ENCODE data around the gene HAUS8. TPM values are rescaled to one million over a fixed set of nuclear protein-coding genes. Genes with fewer than 3 reads are reported as not detected.

HAUS8 gene
- total and polyA plus RNA-seq, 9 of the 15 experiments (the other 6 are each of a cell fraction or from before 2014, with no cell fraction given) = 20.5 to 53.2 (median 36.0) TPM

Other genes with a start within 250 kb of the HAUS8 start
Only the 7 nearest of the 13 such genes appear.
- 23.4 and 29.5 TPM in 2 replicates for gene F2RL3, start 186.5 kb downstream of the HAUS8 start, total RNA-seq (2014; rRNA removed)
- 10.7 and 11.0 TPM in 2 replicates for gene F2RL3, start 186.5 kb downstream of the HAUS8 start, total RNA-seq (2014; rRNA removed; fragmentation: Illumina TruSeq; extraction: Trizol)
- 11.9 and 12.1 TPM in 2 replicates for gene F2RL3, start 186.5 kb downstream of the HAUS8 start, total RNA-seq (2015; rRNA removed; fragmentation: Illumina TruSeq; extraction: Trizol)
- 27.6 and 29.0 TPM in 2 replicates for gene F2RL3, start 186.5 kb downstream of the HAUS8 start, total RNA-seq (2021)
- 7.2 and 9.9 TPM in 2 replicates for gene F2RL3, start 186.5 kb downstream of the HAUS8 start, polyA plus RNA-seq (2011; rRNA removed)
- gene F2RL3, start 186.5 kb downstream of the HAUS8 start, polyA plus RNA-seq (2014; fragmentation: Illumina TruSeq; extraction: Trizol) = 12.3 and 13.4 TPM in 2 replicates
- 1 to 10 TPM; 1.4 to 5.0 TPM for gene F2RL3, start 186.5 kb downstream of the HAUS8 start, polyA plus RNA-seq (2014; fragmentation: Nextera tagmentation; extraction: Ambion mirVana)
- 20.9 and 22.0 TPM in 2 replicates for gene F2RL3, start 186.5 kb downstream of the HAUS8 start, polyA plus RNA-seq (2014; rRNA removed)
- 1.3 and 2.1 TPM in 2 replicates for gene CPAMD8, start 48.6 kb downstream of the HAUS8 start, total RNA-seq (2014; rRNA removed)
- 0.29 and 0.69 TPM in 2 replicates for gene CPAMD8, start 48.6 kb downstream of the HAUS8 start, total RNA-seq (2014; rRNA removed; fragmentation: Illumina TruSeq; extraction: Trizol)
- 0.62 and 0.64 TPM in 2 replicates for gene CPAMD8, start 48.6 kb downstream of the HAUS8 start, total RNA-seq (2015; rRNA removed; fragmentation: Illumina TruSeq; extraction: Trizol)
- gene CPAMD8, start 48.6 kb downstream of the HAUS8 start, total RNA-seq (2021) = 1.5 and 2.0 TPM in 2 replicates
- gene CPAMD8, start 48.6 kb downstream of the HAUS8 start, polyA plus RNA-seq (2011; rRNA removed) = 1.7 and 3.0 TPM in 2 replicates
- 1.1 and 1.9 TPM in 2 replicates for gene CPAMD8, start 48.6 kb downstream of the HAUS8 start, polyA plus RNA-seq (2014; fragmentation: Illumina TruSeq; extraction: Trizol)
- gene CPAMD8, start 48.6 kb downstream of the HAUS8 start, polyA plus RNA-seq (2014; fragmentation: Nextera tagmentation; extraction: Ambion mirVana) = under 1 TPM; 0.20 TPM
- 1.8 and 2.1 TPM in 2 replicates for gene CPAMD8, start 48.6 kb downstream of the HAUS8 start, polyA plus RNA-seq (2014; rRNA removed)
- 31.7 and 48.0 TPM in 2 replicates for gene MYO9B, start 325 bp upstream of the HAUS8 start, total RNA-seq (2014; rRNA removed)
- gene MYO9B, start 325 bp upstream of the HAUS8 start, total RNA-seq (2014; rRNA removed; fragmentation: Illumina TruSeq; extraction: Trizol) = 17.5 and 18.5 TPM in 2 replicates
- gene MYO9B, start 325 bp upstream of the HAUS8 start, total RNA-seq (2015; rRNA removed; fragmentation: Illumina TruSeq; extraction: Trizol) = 23.0 and 23.5 TPM in 2 replicates
- 66.5 and 77.6 TPM in 2 replicates for gene MYO9B, start 325 bp upstream of the HAUS8 start, total RNA-seq (2021)
- gene MYO9B, start 325 bp upstream of the HAUS8 start, polyA plus RNA-seq (2011; rRNA removed) = 18.7 and 38.8 TPM in 2 replicates
- 33.1 and 34.3 TPM in 2 replicates for gene MYO9B, start 325 bp upstream of the HAUS8 start, polyA plus RNA-seq (2014; fragmentation: Illumina TruSeq; extraction: Trizol)
- gene MYO9B, start 325 bp upstream of the HAUS8 start, polyA plus RNA-seq (2014; fragmentation: Nextera tagmentation; extraction: Ambion mirVana) = 1 to 10 TPM; 2.4 to 3.0 TPM
- gene MYO9B, start 325 bp upstream of the HAUS8 start, polyA plus RNA-seq (2014; rRNA removed) = 36.3 and 41.4 TPM in 2 replicates
- 38.8 and 40.7 TPM in 2 replicates for gene USE1, start 139.9 kb upstream of the HAUS8 start, total RNA-seq (2014; rRNA removed)
- gene USE1, start 139.9 kb upstream of the HAUS8 start, total RNA-seq (2014; rRNA removed; fragmentation: Illumina TruSeq; extraction: Trizol) = 15.2 and 17.3 TPM in 2 replicates
- 23.9 TPM in 2 replicates for gene USE1, start 139.9 kb upstream of the HAUS8 start, total RNA-seq (2015; rRNA removed; fragmentation: Illumina TruSeq; extraction: Trizol)
- gene USE1, start 139.9 kb upstream of the HAUS8 start, total RNA-seq (2021) = 34.0 and 34.9 TPM in 2 replicates
- gene USE1, start 139.9 kb upstream of the HAUS8 start, polyA plus RNA-seq (2011; rRNA removed) = 19.1 and 21.1 TPM in 2 replicates
- 27.3 and 32.8 TPM in 2 replicates for gene USE1, start 139.9 kb upstream of the HAUS8 start, polyA plus RNA-seq (2014; fragmentation: Illumina TruSeq; extraction: Trizol)
- 10 to 100 TPM; 39.3 to 46.7 TPM for gene USE1, start 139.9 kb upstream of the HAUS8 start, polyA plus RNA-seq (2014; fragmentation: Nextera tagmentation; extraction: Ambion mirVana)
- 50.6 and 52.4 TPM in 2 replicates for gene USE1, start 139.9 kb upstream of the HAUS8 start, polyA plus RNA-seq (2014; rRNA removed)
- 12.4 and 17.6 TPM in 2 replicates for gene OCEL1, start 150.8 kb upstream of the HAUS8 start, total RNA-seq (2014; rRNA removed)
- 11.6 and 14.7 TPM in 2 replicates for gene OCEL1, start 150.8 kb upstream of the HAUS8 start, total RNA-seq (2014; rRNA removed; fragmentation: Illumina TruSeq; extraction: Trizol)
- 9.3 and 11.2 TPM in 2 replicates for gene OCEL1, start 150.8 kb upstream of the HAUS8 start, total RNA-seq (2015; rRNA removed; fragmentation: Illumina TruSeq; extraction: Trizol)
- 38.0 and 38.6 TPM in 2 replicates for gene OCEL1, start 150.8 kb upstream of the HAUS8 start, total RNA-seq (2021)
- gene OCEL1, start 150.8 kb upstream of the HAUS8 start, polyA plus RNA-seq (2011; rRNA removed) = 10.2 TPM in 2 replicates
- gene OCEL1, start 150.8 kb upstream of the HAUS8 start, polyA plus RNA-seq (2014; fragmentation: Illumina TruSeq; extraction: Trizol) = 18.8 and 27.0 TPM in 2 replicates
- 10 to 100 TPM in 1 of 2 experiments, 1 to 10 TPM in 1; 8.0 to 10.7 TPM for gene OCEL1, start 150.8 kb upstream of the HAUS8 start, polyA plus RNA-seq (2014; fragmentation: Nextera tagmentation; extraction: Ambion mirVana)
- 16.3 and 18.6 TPM in 2 replicates for gene OCEL1, start 150.8 kb upstream of the HAUS8 start, polyA plus RNA-seq (2014; rRNA removed)
- gene NR2F6, start 170.5 kb upstream of the HAUS8 start, total RNA-seq (2014; rRNA removed) = 93.2 and 99.7 TPM in 2 replicates
- 9.8 and 12.6 TPM in 2 replicates for gene NR2F6, start 170.5 kb upstream of the HAUS8 start, total RNA-seq (2014; rRNA removed; fragmentation: Illumina TruSeq; extraction: Trizol)
- 22.8 and 25.2 TPM in 2 replicates for gene NR2F6, start 170.5 kb upstream of the HAUS8 start, total RNA-seq (2015; rRNA removed; fragmentation: Illumina TruSeq; extraction: Trizol)
- 95.9 and 97.5 TPM in 2 replicates for gene NR2F6, start 170.5 kb upstream of the HAUS8 start, total RNA-seq (2021)
- 18.8 and 23.9 TPM in 2 replicates for gene NR2F6, start 170.5 kb upstream of the HAUS8 start, polyA plus RNA-seq (2011; rRNA removed)
- 11.4 and 15.7 TPM in 2 replicates for gene NR2F6, start 170.5 kb upstream of the HAUS8 start, polyA plus RNA-seq (2014; fragmentation: Illumina TruSeq; extraction: Trizol)
- 1 to 10 TPM in 1 of 2 experiments, under 1 TPM in 1; 0.76 to 3.0 TPM for gene NR2F6, start 170.5 kb upstream of the HAUS8 start, polyA plus RNA-seq (2014; fragmentation: Nextera tagmentation; extraction: Ambion mirVana)
- gene NR2F6, start 170.5 kb upstream of the HAUS8 start, polyA plus RNA-seq (2014; rRNA removed) = 64.2 and 69.6 TPM in 2 replicates
- gene USHBP1, start 189.3 kb upstream of the HAUS8 start, total RNA-seq (2014; rRNA removed) = 0.04 and 0.05 TPM in 2 replicates
- gene USHBP1, start 189.3 kb upstream of the HAUS8 start, total RNA-seq (2014; rRNA removed; fragmentation: Illumina TruSeq; extraction: Trizol) = not detected in 2 replicates
- gene USHBP1, start 189.3 kb upstream of the HAUS8 start, total RNA-seq (2015; rRNA removed; fragmentation: Illumina TruSeq; extraction: Trizol) = not detected in 2 replicates
- 0.16 TPM in 1 of 2 replicates, not detected in the other for gene USHBP1, start 189.3 kb upstream of the HAUS8 start, total RNA-seq (2021)
- gene USHBP1, start 189.3 kb upstream of the HAUS8 start, polyA plus RNA-seq (2011; rRNA removed) = 0.03 TPM in 2 replicates
- 0.10 TPM in 1 of 2 replicates, not detected in the other for gene USHBP1, start 189.3 kb upstream of the HAUS8 start, polyA plus RNA-seq (2014; fragmentation: Illumina TruSeq; extraction: Trizol)
- not detected for gene USHBP1, start 189.3 kb upstream of the HAUS8 start, polyA plus RNA-seq (2014; fragmentation: Nextera tagmentation; extraction: Ambion mirVana)
- 0.05 and 0.11 TPM in 2 replicates for gene USHBP1, start 189.3 kb upstream of the HAUS8 start, polyA plus RNA-seq (2014; rRNA removed)